ENCODE results near the gene ZNF280B. TPM values are rescaled to one million over a fixed set of nuclear protein-coding genes. Genes with fewer than 3 reads are reported as not detected.
A peak's percentile ranks its signal among the peaks of the same experiment; 100 is the strongest.

ZNF280B gene
- total RNA-seq, 1 experiment from 2014 or later: 0.10 TPM

DNA sequence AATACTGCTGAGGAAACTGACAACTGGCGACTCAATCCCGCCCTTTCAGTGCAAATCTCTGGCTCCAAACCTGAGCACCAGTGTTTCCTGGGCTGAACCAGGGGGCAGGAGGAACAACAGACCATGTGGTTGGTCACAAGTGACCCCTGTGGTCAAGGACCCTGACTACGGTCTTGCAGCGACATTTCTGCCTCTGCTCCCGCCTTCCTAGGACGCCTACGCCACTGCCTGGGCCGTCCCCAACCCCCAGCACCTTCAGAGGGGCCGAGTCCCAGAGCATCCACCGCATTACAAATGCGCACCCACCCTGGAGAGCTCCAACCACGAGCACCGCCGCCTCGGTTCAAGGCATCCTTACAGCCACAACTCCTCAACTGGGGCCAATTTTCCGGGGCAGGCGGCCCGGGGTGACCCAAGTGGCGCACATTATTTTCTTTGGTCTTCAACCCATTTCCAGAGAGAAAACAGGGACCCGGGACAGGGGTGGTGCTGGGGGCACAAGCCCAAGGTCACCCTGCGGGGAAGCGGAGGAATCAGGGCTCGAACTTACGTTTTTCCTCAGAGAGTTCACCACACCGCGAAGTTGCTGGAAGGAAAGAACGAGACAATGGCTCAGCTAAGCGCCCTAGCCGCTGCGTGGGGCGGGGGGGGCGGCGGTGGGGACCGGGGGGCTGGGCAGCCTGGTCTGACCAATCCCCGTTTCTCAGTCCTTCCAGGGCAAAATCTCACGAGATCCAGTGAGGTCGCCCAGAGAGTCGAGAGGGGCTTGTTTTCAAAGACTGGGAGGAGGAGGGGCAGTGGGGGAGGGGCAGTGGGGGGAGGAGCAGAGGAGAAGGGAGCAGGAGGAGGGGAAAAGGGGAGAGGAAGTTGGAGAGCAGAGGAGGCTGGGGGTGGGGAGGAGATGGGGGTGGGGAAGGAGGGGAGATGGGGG lies 48.7 kb upstream of the ZNF280B start:
- no peaks in the 10 kb centered on the region for H3K9me3 ChIP-seq (ENCODE audit: control insufficient read depth, insufficient read depth, low read depth, low read length)
- H3K4me1 ChIP-seq (ENCODE audit: control insufficient read depth, insufficient read depth, low read length): peaks cover 10% of the 10 kb centered on the region
- no peak for DNase-seq (ENCODE audit: low read depth, low spot score)
- CTCF ChIA-PET: no interaction called here
- H3K36me3 ChIP-seq (ENCODE audit: control insufficient read depth, insufficient read depth, low read length): no peaks in the 10 kb centered on the region; the same call in 1 of the 2 replicates
- intact Hi-C loops (cut with micrococcal nuclease; ENCODE audit: unreplicated experiment) (no loop called here), in situ Hi-C loops (cut with HindIII; ENCODE audit: low pct_unique_long_range_greater_than_20kb, low sequenced_read_pairs) (no loop called here)
- ATAC-seq: peak; percentile 64
- POLR2A ChIA-PET: no interaction called here
- H3K27me3 ChIP-seq (ENCODE audit: control insufficient read depth, insufficient read depth, low read length): no peaks in the 10 kb centered on the region
- peak overlapping the region; percentile 61 to 63 for H3K4me3 ChIP-seq (ENCODE audit: low read depth in 2 of 2, low read length in 2 of 2)
- TF ChIP-seq POLR2AphosphoS5 (IDR thresholded peaks at IDR 0.05; ENCODE audit: low read depth, low read length) (no peak), TCF7L2 (IDR thresholded peaks at IDR 0.05; ENCODE audit: low read depth, low read length) (no peak), SIN3A (IDR thresholded peaks at IDR 0.05; ENCODE audit: borderline replicate concordance, insufficient read depth, low read depth, low read length) (no peak)
- TF ChIP-seq, protein P1, sequence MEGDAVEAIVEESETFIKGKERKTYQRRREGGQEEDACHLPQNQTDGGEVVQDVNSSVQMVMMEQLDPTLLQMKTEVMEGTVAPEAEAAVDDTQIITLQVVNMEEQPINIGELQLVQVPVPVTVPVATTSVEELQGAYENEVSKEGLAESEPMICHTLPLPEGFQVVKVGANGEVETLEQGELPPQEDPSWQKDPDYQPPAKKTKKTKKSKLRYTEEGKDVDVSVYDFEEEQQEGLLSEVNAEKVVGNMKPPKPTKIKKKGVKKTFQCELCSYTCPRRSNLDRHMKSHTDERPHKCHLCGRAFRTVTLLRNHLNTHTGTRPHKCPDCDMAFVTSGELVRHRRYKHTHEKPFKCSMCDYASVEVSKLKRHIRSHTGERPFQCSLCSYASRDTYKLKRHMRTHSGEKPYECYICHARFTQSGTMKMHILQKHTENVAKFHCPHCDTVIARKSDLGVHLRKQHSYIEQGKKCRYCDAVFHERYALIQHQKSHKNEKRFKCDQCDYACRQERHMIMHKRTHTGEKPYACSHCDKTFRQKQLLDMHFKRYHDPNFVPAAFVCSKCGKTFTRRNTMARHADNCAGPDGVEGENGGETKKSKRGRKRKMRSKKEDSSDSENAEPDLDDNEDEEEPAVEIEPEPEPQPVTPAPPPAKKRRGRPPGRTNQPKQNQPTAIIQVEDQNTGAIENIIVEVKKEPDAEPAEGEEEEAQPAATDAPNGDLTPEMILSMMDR (IDR thresholded peaks at IDR 0.05): no peak
- TF ChIP-seq, protein P2, sequence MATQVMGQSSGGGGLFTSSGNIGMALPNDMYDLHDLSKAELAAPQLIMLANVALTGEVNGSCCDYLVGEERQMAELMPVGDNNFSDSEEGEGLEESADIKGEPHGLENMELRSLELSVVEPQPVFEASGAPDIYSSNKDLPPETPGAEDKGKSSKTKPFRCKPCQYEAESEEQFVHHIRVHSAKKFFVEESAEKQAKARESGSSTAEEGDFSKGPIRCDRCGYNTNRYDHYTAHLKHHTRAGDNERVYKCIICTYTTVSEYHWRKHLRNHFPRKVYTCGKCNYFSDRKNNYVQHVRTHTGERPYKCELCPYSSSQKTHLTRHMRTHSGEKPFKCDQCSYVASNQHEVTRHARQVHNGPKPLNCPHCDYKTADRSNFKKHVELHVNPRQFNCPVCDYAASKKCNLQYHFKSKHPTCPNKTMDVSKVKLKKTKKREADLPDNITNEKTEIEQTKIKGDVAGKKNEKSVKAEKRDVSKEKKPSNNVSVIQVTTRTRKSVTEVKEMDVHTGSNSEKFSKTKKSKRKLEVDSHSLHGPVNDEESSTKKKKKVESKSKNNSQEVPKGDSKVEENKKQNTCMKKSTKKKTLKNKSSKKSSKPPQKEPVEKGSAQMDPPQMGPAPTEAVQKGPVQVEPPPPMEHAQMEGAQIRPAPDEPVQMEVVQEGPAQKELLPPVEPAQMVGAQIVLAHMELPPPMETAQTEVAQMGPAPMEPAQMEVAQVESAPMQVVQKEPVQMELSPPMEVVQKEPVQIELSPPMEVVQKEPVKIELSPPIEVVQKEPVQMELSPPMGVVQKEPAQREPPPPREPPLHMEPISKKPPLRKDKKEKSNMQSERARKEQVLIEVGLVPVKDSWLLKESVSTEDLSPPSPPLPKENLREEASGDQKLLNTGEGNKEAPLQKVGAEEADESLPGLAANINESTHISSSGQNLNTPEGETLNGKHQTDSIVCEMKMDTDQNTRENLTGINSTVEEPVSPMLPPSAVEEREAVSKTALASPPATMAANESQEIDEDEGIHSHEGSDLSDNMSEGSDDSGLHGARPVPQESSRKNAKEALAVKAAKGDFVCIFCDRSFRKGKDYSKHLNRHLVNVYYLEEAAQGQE (IDR thresholded peaks at IDR 0.05; ENCODE audit: insufficient read depth in 1 of 2, low read depth in 2 of 2, low read length in 1 of 2): no peak
- BruUV-seq (replicated peaks): no TSS peak
- peak overlapping the region; percentile 84 for H3K27ac ChIP-seq (ENCODE audit: low read length)

DNA sequence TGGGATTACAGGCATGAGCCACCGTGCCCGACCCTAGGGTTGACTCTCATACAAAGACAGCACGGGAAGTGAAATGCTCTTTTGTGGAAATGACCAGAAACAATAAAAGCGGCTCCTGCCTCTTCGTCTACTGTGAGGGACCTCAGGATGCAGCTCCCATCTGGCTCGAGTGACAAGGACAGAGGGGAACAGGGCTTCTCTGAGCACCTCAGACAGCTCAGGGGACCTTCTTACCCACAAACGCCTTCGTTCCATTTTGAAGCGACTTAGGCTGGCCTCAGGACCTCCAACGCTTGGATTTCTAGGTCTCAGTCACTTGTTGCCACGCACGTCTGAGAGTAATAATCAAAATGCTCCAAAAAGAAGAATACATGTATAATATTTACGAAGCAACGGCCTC lies 48.0 kb upstream of the ZNF280B start:
- Histone ChIP-seq H3K27me3 (ENCODE audit: control insufficient read depth, insufficient read depth, low read length) (no peaks in the 10 kb centered on the region), H3K4me1 (ENCODE audit: control insufficient read depth, insufficient read depth, low read length) (peaks cover 10% of the 10 kb centered on the region), H3K36me3 (ENCODE audit: control insufficient read depth, insufficient read depth, low read length) (peaks cover 3% of the 10 kb centered on the region; the same call in 1 of the 2 replicates), H3K9me3 (ENCODE audit: control insufficient read depth, insufficient read depth, low read depth, low read length) (no peaks in the 10 kb centered on the region), H3K4me3 (ENCODE audit: low read depth in 2 of 2, low read length in 2 of 2) (peak overlapping the region; percentile 61 to 63), H3K27ac (ENCODE audit: low read length) (peak overlapping the region; percentile 84)
- intact Hi-C loops (cut with micrococcal nuclease; ENCODE audit: unreplicated experiment): no loop called here
- in situ Hi-C loops (cut with HindIII; ENCODE audit: low pct_unique_long_range_greater_than_20kb, low sequenced_read_pairs): no loop called here
- BruUV-seq (replicated peaks): no TSS peak
- CTCF ChIA-PET: no interaction called here
- POLR2A ChIA-PET: no interaction called here
- TF ChIP-seq, protein P1 (IDR thresholded peaks at IDR 0.05): no peak
- TF ChIP-seq, protein P2 (IDR thresholded peaks at IDR 0.05; ENCODE audit: insufficient read depth in 1 of 2, low read depth in 2 of 2, low read length in 1 of 2): no peak
- no peak for TF ChIP-seq TCF7L2 (IDR thresholded peaks at IDR 0.05; ENCODE audit: low read depth, low read length)
- TF ChIP-seq POLR2AphosphoS5 (IDR thresholded peaks at IDR 0.05; ENCODE audit: low read depth, low read length): no peak
- TF ChIP-seq SIN3A (IDR thresholded peaks at IDR 0.05; ENCODE audit: borderline replicate concordance, insufficient read depth, low read depth, low read length): no peak
- ATAC-seq (no peak), DNase-seq (ENCODE audit: low read depth, low spot score) (no peak)

Measured in Panc1 (cell line).